B cell (primary cell): ENCODE measurements around the gene SDK1. TPM values are rescaled to one million over a fixed set of nuclear protein-coding genes. Genes with fewer than 3 reads are reported as not detected.
A peak's percentile ranks its signal among the peaks of the same experiment; 100 is the strongest.

Source experiments
- ATAC-seq: fragments of 200-7000 bp; cut with Tn5 transposase; one replicate; pipeline ENCODE4 v1.10.0; 2021; ENCODE audit warnings: low read depth, mild to moderate bottlenecking, moderate number of reproducible peaks, moderate library complexity
- CTCF ChIA-PET: fragments of 350-600 bp; sonication (Branson Sonifier 250); formaldehyde crosslinking; loops from one replicate; lab custom pipeline; 2021; ENCODE audit warnings: antibody characterized with exemption, inconsistent platforms; lab: Charles Lee
- POLR2A ChIA-PET: fragments of 350-600 bp; sonication (Branson Sonifier 250); formaldehyde crosslinking; loops from one replicate; lab custom pipeline; 2021; ENCODE audit warnings: antibody characterized with exemption; lab: Charles Lee
- DNase-seq: peaks from one replicate; pipeline ENCODE4 v3.0.0; 2013
- H2AFZ ChIP-seq: 2 replicates; pipeline ENCODE4 v1.6.1; 2012; ENCODE audit warnings: mild to moderate bottlenecking, low read depth, low read length; ENCODE audit not compliant: insufficient read depth, poor library complexity, severe bottlenecking
- H3K27ac ChIP-seq, 2 donors: 1 replicate in 1 of 2; 2 replicates in 1 of 2; pipeline ENCODE4 v1.5.1; 2012 to 2013; ENCODE audit warnings: low read length in 2 of 2, mild to moderate bottlenecking in 2 of 2, moderate library complexity in 1 of 2
- H3K27me3 ChIP-seq, 4 experiments: fragments of 200-600 bp in 1 of 4; sonication (generic) in 1 of 4; replicated peaks in 1 of 4; 1 replicate in 2 of 4; 2 replicates in 2 of 4; pipeline versions ENCODE4 v1.6.1 to v1.7.0; 2013 to 2016; ENCODE audit warnings: low read length in 3 of 4, mild to moderate bottlenecking in 2 of 4, mixed read lengths in 1 of 4, moderate library complexity in 1 of 4; ENCODE audit not compliant: insufficient read depth in 4 of 4, control insufficient read depth in 3 of 4; ENCODE audit errors: control extremely low read depth in 1 of 4
- H3K36me3 ChIP-seq, 2 experiments: replicated peaks in 1 of 2; 1 replicate in 1 of 2; 2 replicates in 1 of 2; pipeline versions ENCODE4 v1.6.1 to v1.7.1; 2013; ENCODE audit warnings: low read length in 1 of 2; ENCODE audit not compliant: insufficient read depth in 2 of 2, control insufficient read depth in 1 of 2; ENCODE audit errors: control extremely low read depth in 1 of 2, extremely low read depth in 1 of 2
- H3K4me1 ChIP-seq, 2 donors: fragments of 200-600 bp in 1 of 2; sonication (generic) in 1 of 2; 1 replicate in 1 of 2; 2 replicates in 1 of 2; pipeline versions ENCODE4 v1.5.1 to v1.6.1; 2013 to 2017; ENCODE audit warnings: low read length in 2 of 2; ENCODE audit not compliant: control insufficient read depth in 2 of 2, insufficient read depth in 2 of 2
- H3K4me2 ChIP-seq: replicated peaks from 2 replicates; pipeline ENCODE3; 2012; ENCODE audit warnings: mild to moderate bottlenecking, low read depth, low read length; ENCODE audit not compliant: poor library complexity, severe bottlenecking
- H3K4me3 ChIP-seq, 5 experiments: fragments of 200-600 bp in 1 of 5; sonication (generic) in 1 of 5; 1 replicate in 3 of 5; 2 replicates in 2 of 5; pipeline versions ENCODE4 v1.5.1 to v1.7.0; 2011 to 2016; ENCODE audit warnings: low read length in 4 of 5, mild to moderate bottlenecking in 4 of 5, low read depth in 2 of 5, control low read depth in 1 of 5, moderate library complexity in 1 of 5; ENCODE audit not compliant: insufficient read depth in 1 of 5; ENCODE audit errors: control extremely low read depth in 1 of 5, extremely low read depth in 1 of 5
- H3K79me2 ChIP-seq: fragments of 200-600 bp; sonication (generic); one replicate; pipeline ENCODE4 v1.6.0; 2016; ENCODE audit warnings: low read length; ENCODE audit not compliant: control insufficient read depth, insufficient read depth
- H3K9ac ChIP-seq: fragments of 200-600 bp; sonication (generic); 2 replicates; pipeline ENCODE4 v1.6.1; 2017; ENCODE audit warnings: mild to moderate bottlenecking, low read length, moderate library complexity
- H3K9me3 ChIP-seq, 3 donors: one replicate each; pipeline versions ENCODE4 v1.6.1 to v1.7.1; 2013; ENCODE audit warnings: low read length in 2 of 3; ENCODE audit not compliant: control insufficient read depth in 2 of 3, insufficient read depth in 1 of 3; ENCODE audit errors: control extremely low read depth in 1 of 3
- H4K20me1 ChIP-seq: 2 replicates; pipeline ENCODE4 v1.6.0; 2012; ENCODE audit warnings: mild to moderate bottlenecking, low read length; ENCODE audit not compliant: insufficient read depth, control insufficient read depth, poor library complexity, severe bottlenecking
- H3K27ac Mint-ChIP-seq: one replicate; pipeline ENCODE4 v1.8.0; 2021; ENCODE audit warnings: mixed read lengths
- H3K27me3 Mint-ChIP-seq: one replicate; pipeline ENCODE4 v1.8.0; 2021; ENCODE audit warnings: mixed read lengths
- H3K4me1 Mint-ChIP-seq: one replicate; pipeline ENCODE4 v1.8.0; 2021; ENCODE audit warnings: mixed read lengths
- H3K4me3 Mint-ChIP-seq: one replicate; pipeline ENCODE4 v1.8.0; 2021; ENCODE audit warnings: mixed read lengths
- H3K9me3 Mint-ChIP-seq: one replicate; pipeline ENCODE4 v1.8.0; 2022; ENCODE audit warnings: mixed read lengths; ENCODE audit not compliant: insufficient read depth
- EZH2 ChIP-seq: IDR thresholded peaks from 2 replicates; pipeline ENCODE4 v1.6.1; 2012; ENCODE audit warnings: borderline replicate concordance, low read depth, mild to moderate bottlenecking, moderate library complexity, low read length; ENCODE audit not compliant: insufficient read depth, poor library complexity, severe bottlenecking
- WGBS: methylation state at CpG from one replicate; pipeline ENCODE4 v1.1.5; 2013; ENCODE audit warnings: missing lambda C conversion rate; ENCODE audit not compliant: insufficient coverage; 5-methylcytosine and 5-hydroxymethylcytosine counted together
- intact Hi-C: fragments of 100-400 bp; cut with micrococcal nuclease; formaldehyde crosslinking; loops from one replicate; pipeline ENCODE4 v1.10.0; 2022
- polyA plus RNA-seq: library from polyadenylated mRNA; depleted of rRNA; stranded (reverse); fragments of >200 nt; gene quantifications from 2 replicates; pipeline ENCODE4 v1.2.3, GENCODE V29; 2012
- total RNA-seq, 2 donors: library from RNA; stranded (reverse); fragments of 120-200 nt in 1 of 2; gene quantifications; 1 replicate in 1 of 2; 2 replicates in 1 of 2; pipeline versions ENCODE4 v1.2.3 to v1.2.4, GENCODE V29; 2013 to 2022
- TF ChIP-seq, protein P1 (sequence below): fragments of 200-600 bp; IDR thresholded peaks from one replicate; pipeline ENCODE4 v1.8.0; 2022; ENCODE audit warnings: antibody characterized with exemption, mild to moderate bottlenecking

The SDK1 gene
- total and polyA plus RNA-seq, 2 donors (not counting 1 experiment from before 2014, with no cell fraction given): 0.73 to 2.0 TPM

DNA sequence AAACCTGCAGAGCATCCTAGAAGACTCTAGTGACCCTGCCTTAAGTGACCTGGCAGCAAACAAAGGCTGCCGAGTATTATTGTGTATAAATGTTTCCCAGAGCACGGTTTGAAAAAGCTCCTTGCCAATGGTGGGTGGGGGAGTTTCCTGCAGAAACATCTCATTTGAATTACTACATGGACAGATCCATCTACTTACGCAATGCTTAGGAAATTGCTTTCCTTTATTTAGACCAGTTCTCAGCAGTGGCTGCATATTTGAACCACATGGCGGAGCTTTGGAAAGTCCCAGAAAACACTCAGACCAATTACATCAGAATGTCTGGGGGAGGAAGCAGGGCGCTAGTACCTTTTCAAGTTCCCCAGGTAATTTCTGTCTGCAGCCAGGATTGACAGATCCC lies 560.9 kb downstream of the SDK1 start:
- Histone ChIP-seq H3K9ac (no peak overlapping the region), H4K20me1 (no peaks in the 10 kb centered on the region), H3K4me2 (no peak overlapping the region), H3K9me3 (peaks cover 0 to 2% (median 0%) of the 10 kb centered on the region in 3 donors), H3K4me3 (no peak overlapping the region), H3K79me2 (no peaks in the 10 kb centered on the region), H3K4me1 (no peaks in the 10 kb centered on the region), H3K36me3 (no peaks in the 10 kb centered on the region), H2AFZ (no peak overlapping the region), H3K27ac (no peak overlapping the region), H3K27me3 (no peaks in the 10 kb centered on the region)
- TF ChIP-seq, protein P1, sequence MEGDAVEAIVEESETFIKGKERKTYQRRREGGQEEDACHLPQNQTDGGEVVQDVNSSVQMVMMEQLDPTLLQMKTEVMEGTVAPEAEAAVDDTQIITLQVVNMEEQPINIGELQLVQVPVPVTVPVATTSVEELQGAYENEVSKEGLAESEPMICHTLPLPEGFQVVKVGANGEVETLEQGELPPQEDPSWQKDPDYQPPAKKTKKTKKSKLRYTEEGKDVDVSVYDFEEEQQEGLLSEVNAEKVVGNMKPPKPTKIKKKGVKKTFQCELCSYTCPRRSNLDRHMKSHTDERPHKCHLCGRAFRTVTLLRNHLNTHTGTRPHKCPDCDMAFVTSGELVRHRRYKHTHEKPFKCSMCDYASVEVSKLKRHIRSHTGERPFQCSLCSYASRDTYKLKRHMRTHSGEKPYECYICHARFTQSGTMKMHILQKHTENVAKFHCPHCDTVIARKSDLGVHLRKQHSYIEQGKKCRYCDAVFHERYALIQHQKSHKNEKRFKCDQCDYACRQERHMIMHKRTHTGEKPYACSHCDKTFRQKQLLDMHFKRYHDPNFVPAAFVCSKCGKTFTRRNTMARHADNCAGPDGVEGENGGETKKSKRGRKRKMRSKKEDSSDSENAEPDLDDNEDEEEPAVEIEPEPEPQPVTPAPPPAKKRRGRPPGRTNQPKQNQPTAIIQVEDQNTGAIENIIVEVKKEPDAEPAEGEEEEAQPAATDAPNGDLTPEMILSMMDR: no peak
- TF ChIP-seq EZH2: no peak
- Mint-ChIP-seq H3K27me3 (peaks cover 7% of the 10 kb centered on the region), H3K27ac (no peak overlapping the region), H3K9me3 (no peaks in the 10 kb centered on the region), H3K4me3 (peak overlapping the region; percentile 29), H3K4me1 (peaks cover 11% of the 10 kb centered on the region)
- ATAC-seq: no peak
- peak; percentile 15 for DNase-seq
- CTCF ChIA-PET: interaction anchor here (1.4 kb wide), 1 partner anchor 13 kb away, joined by 4 read pairs; no protein-coding TSS in a partner anchor
- intact Hi-C loops: no loop called here
- 70% methylated on average over 3 of the region's 5 CpGs for WGBS
- POLR2A ChIA-PET: no interaction called here

DNA sequence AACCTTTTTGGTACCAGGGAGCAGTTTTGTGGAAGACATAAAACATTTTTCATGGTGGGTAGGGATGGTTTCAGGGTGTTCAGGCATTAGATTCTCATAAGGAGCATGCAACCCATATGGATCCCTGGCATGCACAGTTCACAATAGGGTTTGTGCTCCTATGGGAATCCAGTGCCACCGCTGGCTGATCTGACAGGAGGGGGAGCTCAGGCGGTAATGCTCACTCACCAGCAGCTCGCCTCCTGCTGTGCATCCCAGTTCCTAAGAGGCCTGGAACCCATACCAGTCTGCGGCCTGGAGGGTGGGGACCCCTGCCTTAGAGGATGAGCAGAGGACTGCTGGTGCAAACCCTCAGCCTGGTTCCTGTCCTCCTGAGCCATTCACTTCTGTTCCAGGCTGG lies 561.7 kb downstream of the SDK1 start:
- Mint-ChIP-seq H3K4me1 (peaks cover 11% of the 10 kb centered on the region), H3K27me3 (peaks cover 4% of the 10 kb centered on the region), H3K4me3 (no peak overlapping the region), H3K9me3 (no peaks in the 10 kb centered on the region), H3K27ac (no peak overlapping the region)
- H2AFZ ChIP-seq: no peak overlapping the region
- H3K4me2 ChIP-seq: no peak overlapping the region
- H3K4me3 ChIP-seq: no peak overlapping the region
- DNase-seq (no peak), ATAC-seq (no peak)
- intact Hi-C loops: no loop called here
- H3K9me3 ChIP-seq: peaks cover 0 to 2% (median 0%) of the 10 kb centered on the region in 3 donors
- no peaks in the 10 kb centered on the region for H4K20me1 ChIP-seq
- H3K27me3 ChIP-seq: no peaks in the 10 kb centered on the region
- WGBS: 88% methylated on average over 3 of the region's 4 CpGs
- no peaks in the 10 kb centered on the region for H3K4me1 ChIP-seq
- H3K27ac ChIP-seq: no peak overlapping the region
- no peaks in the 10 kb centered on the region for H3K79me2 ChIP-seq
- CTCF ChIA-PET: no interaction called here
- POLR2A ChIA-PET: no interaction called here
- no peak for TF ChIP-seq EZH2
- TF ChIP-seq, protein P1: no peak
- H3K36me3 ChIP-seq: no peaks in the 10 kb centered on the region
- H3K9ac ChIP-seq: no peak overlapping the region
